HS-27A (cell line): Measurements from ENCODE around the gene GFRA1.

ENCODE experiments used
- DNase-seq: peaks from one replicate; pipeline ENCODE4 v3.0.0-alpha.2; 2012; ENCODE audit warnings: low read depth, missing footprints

Gene GFRA1

GRCh38 chr10:116101616-116102315 is 171.2 kb downstream of the GFRA1 start:
- no peak for DNase-seq

GRCh38 chr10:116100984-116101383 is 172.0 kb downstream of the GFRA1 start:
- DNase-seq = no peak

DNA sequence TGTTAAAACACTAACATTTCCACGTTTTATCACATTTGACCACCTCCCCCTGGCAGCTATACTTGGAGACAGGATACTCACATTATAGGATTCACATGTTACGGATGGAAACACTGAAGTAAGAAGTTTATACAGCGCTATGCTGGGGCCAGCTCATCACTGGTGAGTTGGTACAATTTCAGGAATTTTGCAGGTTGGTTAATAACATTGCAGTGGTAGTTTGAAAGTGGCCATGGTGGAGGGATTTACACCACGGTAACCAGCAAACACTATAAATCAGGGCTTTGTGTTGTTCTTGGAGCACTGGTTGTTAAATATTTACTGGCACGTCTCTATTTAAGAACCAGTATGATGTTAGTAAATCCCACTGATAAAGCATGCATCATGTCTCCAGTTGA is 174.0 kb downstream of the GFRA1 start:
- no peak for DNase-seq

- no peak for DNase-seq
Observed at GRCh38 chr10:116098411-116099022, 174.5 kb downstream of the GFRA1 start.

- DNase-seq = no peak
Observed at GRCh38 chr10:116097239-116097784, 175.7 kb downstream of the GFRA1 start.

GRCh38 chr10:116096526-116096925 is 176.5 kb downstream of the GFRA1 start:
- DNase-seq = no peak

DNA sequence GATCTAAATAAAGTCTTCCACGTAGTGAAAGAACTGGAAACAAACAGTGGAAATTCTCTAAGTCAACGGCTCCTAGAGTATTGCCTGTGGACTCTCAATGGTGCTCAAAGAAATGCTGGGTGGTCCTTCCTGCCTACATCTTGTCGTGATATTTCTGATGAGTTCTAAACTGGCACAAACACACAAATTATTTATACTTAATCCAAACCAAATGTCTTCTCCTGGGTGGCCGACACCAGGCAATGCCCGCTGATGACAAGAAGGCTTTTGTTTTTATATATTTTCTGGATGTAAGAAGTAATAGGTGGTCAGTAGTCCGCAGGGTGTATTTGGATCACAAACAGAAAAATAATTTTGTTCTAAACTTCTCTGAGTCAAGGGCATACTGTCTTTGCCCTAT is 178.7 kb downstream of the GFRA1 start:
- DNase-seq = no peak

GRCh38 chr10:116093031-116093430 is 180.0 kb downstream of the GFRA1 start:
- no peak for DNase-seq

DNA sequence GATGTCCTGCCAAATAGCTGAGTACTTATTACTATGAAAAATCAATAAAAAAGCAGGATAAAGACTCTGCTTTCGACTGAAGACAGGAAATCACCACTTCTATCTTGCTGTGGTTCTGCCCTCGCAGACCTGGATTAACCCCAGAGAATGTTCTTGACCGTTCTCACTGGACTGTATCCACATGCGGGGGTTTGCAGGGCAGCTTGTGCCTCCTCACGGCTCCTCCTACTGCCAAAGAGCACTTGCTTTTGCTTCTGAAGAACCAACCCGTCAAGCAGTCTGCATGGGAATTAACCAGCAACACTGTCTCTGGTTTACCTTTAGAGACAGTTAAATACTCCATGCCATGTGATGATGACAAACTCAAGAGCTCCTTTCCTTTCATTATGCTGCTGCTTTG is 184.0 kb downstream of the GFRA1 start:
- no peak for DNase-seq

- no peak for DNase-seq
Observed at GRCh38 chr10:116085323-116085722, 187.7 kb downstream of the GFRA1 start.

DNA sequence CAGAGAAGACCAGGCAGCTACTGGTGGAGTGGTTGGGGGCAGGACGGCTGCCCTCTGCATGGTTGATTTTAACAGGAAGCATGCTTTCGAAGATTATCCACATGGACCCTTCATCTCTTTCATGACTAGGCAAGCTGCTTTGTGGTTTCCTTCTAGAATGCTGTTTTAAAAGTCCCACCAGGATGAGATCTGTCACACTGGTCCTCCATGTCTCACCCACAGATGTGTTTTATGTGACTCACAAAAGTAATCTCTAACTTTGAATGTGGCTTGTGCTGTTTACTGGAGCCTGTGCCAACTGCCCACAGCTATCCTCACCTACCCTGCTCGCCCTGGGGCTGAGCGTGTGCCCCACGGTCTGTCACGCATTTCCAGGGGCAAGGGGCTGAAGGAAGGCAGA is 188.8 kb downstream of the GFRA1 start:
- no peak for DNase-seq

GRCh38 chr10:116083226-116083762 is 189.7 kb downstream of the GFRA1 start:
- no peak for DNase-seq

DNA sequence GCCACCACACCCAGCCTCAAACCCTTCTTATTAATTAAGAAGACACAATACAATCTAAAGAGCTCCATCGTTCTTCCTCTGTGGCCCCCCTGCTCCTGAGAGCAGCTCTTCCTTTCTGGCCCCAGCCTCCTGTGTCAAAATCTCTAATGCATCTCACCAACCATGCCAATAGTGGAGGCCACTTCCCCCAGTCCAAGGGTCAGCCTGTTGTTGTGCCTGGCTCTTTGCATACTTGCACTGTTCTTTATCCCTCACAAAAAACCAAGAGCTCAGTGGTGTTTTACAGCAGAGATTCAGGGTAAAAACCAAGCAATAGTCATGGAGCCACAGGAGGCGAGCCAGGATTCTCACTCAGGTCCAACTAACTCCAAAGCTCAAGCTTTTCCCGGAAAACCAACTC is 190.2 kb downstream of the GFRA1 start:
- DNase-seq = no peak

GRCh38 chr10:116082206-116082605 is 190.8 kb downstream of the GFRA1 start:
- no peak for DNase-seq

GRCh38 chr10:116080553-116080952 is 192.5 kb downstream of the GFRA1 start:
- DNase-seq = peak; percentile 26

- no peak for DNase-seq
Observed at GRCh38 chr10:116079355-116079754, 193.7 kb downstream of the GFRA1 start.

- DNase-seq = no peak
Observed at GRCh38 chr10:116076621-116077020, 196.4 kb downstream of the GFRA1 start.

DNA sequence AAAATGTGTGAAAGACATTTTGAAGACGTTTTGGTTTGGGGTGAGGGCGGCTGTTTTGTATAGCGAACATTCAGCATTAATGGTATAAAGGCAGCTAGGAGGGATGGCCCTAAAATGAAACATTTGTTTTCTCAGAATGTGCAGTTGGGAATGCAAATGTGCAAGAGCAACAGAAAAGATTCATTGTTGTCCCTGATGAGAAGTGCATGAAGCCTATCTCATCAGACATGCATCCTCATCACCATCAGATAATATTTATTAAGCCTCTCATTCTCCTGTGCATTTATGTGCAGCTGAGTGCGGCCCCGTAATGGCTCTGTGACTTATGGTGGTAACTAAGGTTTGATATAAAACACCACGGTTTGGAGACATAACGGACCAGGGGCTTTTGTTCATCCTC is 199.5 kb downstream of the GFRA1 start:
- DNase-seq = no peak

DNA sequence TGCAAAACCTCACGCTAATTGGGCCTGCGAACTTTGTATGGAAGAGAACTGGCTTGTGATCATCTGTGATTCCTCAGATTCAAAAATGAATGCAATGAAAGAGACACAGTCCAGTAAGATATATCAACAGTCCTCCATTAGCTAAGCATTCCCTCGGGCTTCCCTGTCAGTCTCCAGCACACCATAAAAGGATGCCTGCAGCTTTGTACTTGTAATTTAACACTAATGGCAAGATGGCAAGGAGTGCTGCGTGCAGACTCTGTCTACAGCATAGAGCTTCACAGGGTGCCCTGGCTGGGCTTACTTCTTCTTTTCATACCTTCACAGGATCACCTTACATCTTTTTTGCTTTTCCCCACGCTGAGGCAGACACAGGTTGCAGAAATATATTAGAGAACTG is 200.0 kb downstream of the GFRA1 start:
- no peak for DNase-seq

DNA sequence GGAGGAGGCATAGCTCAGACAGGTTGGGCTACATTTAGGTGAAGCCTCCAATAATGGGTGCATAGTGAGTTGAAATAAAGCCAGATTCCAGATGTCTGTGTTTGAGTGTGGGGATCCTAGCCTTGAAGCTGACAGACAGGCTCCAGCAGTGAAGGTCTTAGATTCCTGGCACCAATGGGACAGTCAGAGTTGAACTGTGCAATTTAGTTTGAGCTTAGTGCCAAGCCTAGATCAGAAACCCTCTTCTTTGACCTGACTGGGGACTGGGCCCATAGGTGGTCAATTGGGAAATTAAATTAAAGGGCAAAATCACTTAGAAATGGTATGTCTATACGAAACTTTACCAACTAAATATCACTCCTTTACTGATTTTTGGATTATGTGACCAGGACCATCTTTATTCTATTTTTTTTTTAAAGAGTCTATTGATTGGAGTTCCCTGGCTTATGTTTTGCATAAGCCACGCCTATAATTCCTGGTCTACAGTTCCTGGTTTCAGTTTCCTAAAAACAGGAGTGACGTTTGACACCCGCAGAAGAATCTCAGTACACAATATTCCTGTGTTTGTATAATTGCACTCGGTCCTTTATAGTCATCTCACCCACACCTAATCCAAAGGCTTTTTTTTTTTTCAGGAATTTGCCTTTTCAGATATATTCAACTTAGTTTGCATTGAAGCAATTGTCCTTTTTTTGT is 201.4 kb downstream of the GFRA1 start:
- no peak for DNase-seq

GRCh38 chr10:116070743-116071320 is 202.2 kb downstream of the GFRA1 start:
- no peak for DNase-seq

DNA sequence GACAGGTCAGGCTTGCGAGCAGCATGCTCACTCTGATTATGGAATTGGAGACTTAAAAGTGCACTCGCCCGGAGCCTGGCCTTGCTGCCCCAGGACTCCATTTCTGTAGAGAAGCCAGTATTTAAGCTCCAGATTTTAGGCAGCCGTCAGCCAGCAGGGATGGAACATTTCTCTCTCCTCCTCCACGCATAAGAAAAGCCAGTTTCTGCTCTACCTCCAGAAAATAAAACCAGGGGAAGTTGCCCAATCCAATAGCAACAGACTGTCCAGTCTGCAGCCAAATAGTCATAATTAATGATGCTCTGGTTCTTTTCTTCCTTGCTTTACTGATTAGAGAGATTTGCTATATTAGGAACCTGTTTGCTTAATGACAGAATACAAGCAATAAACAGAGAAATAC is 203.2 kb downstream of the GFRA1 start:
- DNase-seq = no peak
